ENCODE results near the gene SAG.

The SAG gene

GRCh38 chr2:233341296-233341695 lies 33.7 kb downstream of the SAG start:
- no peak for TF ChIP-seq CTCF (IDR thresholded peaks at IDR 0.05; ENCODE audit: unreplicated experiment in 3 of 3)
- Mint-ChIP-seq H3K9me3 (peaks cover 6% of the 10 kb centered on the region), H3K36me3 (ENCODE audit: low read depth) (no peaks in the 10 kb centered on the region), H3K4me3 (no peak overlapping the region), H3K27ac (no peak overlapping the region), H3K4me1 (no peaks in the 10 kb centered on the region), H3K27me3 (ENCODE audit: low read depth) (no peaks in the 10 kb centered on the region)

GRCh38 chr2:233342301-233342700 lies 34.7 kb downstream of the SAG start:
- H3K9me3 Mint-ChIP-seq: peaks cover 6% of the 10 kb centered on the region
- no peaks in the 10 kb centered on the region for H3K4me1 Mint-ChIP-seq
- TF ChIP-seq CTCF (IDR thresholded peaks at IDR 0.05; ENCODE audit: unreplicated experiment in 3 of 3): no peak
- no peak overlapping the region for H3K4me3 Mint-ChIP-seq
- no peaks in the 10 kb centered on the region for H3K36me3 Mint-ChIP-seq (ENCODE audit: low read depth)
- no peak overlapping the region for H3K27ac Mint-ChIP-seq
- no peaks in the 10 kb centered on the region for H3K27me3 Mint-ChIP-seq (ENCODE audit: low read depth)

GRCh38 chr2:233343171-233343705 lies 35.6 kb downstream of the SAG start:
- peaks cover 9% of the 10 kb centered on the region for H3K4me1 Mint-ChIP-seq
- TF ChIP-seq CTCF (IDR thresholded peaks at IDR 0.05; ENCODE audit: unreplicated experiment in 3 of 3): no peak
- no peak overlapping the region for H3K4me3 Mint-ChIP-seq
- no peak overlapping the region for H3K27ac Mint-ChIP-seq
- H3K36me3 Mint-ChIP-seq (ENCODE audit: low read depth): no peaks in the 10 kb centered on the region
- H3K9me3 Mint-ChIP-seq: peaks cover 6% of the 10 kb centered on the region
- peaks cover 2% of the 10 kb centered on the region for H3K27me3 Mint-ChIP-seq (ENCODE audit: low read depth)

GRCh38 chr2:233346376-233346775 lies 38.8 kb downstream of the SAG start:
- Mint-ChIP-seq H3K4me1 (peaks cover 33% of the 10 kb centered on the region), H3K27ac (no peak overlapping the region), H3K36me3 (ENCODE audit: low read depth) (no peaks in the 10 kb centered on the region), H3K9me3 (peaks cover 5% of the 10 kb centered on the region), H3K27me3 (ENCODE audit: low read depth) (peaks cover 15% of the 10 kb centered on the region), H3K4me3 (no peak overlapping the region)
- TF ChIP-seq CTCF (IDR thresholded peaks at IDR 0.05; ENCODE audit: unreplicated experiment in 3 of 3): no peak

- TF ChIP-seq CTCF (IDR thresholded peaks at IDR 0.05; ENCODE audit: unreplicated experiment in 3 of 3): no peak
- Mint-ChIP-seq H3K27me3 (ENCODE audit: low read depth) (peaks cover 15% of the 10 kb centered on the region), H3K4me3 (no peak overlapping the region), H3K36me3 (ENCODE audit: low read depth) (no peaks in the 10 kb centered on the region), H3K4me1 (peaks cover 33% of the 10 kb centered on the region), H3K27ac (no peak overlapping the region), H3K9me3 (peaks cover 3% of the 10 kb centered on the region)
These were observed 39.3 kb downstream of the SAG start for GRCh38 chr2:233346930-233347329.

All from nephron (organoid).